MM.1S (cell line): ENCODE data around the gene MISP.

ENCODE experiments used
- DNase-seq: peaks from one replicate; pipeline ENCODE4 v3.0.0-alpha.2; 2015
- H2AFZ ChIP-seq: fragments of 300-600 bp; sonication (generic); 2 replicates; pipeline ENCODE4 v1.6.0; 2016; ENCODE audit warnings: antibody characterized with exemption, low read length
- H3F3A ChIP-seq: fragments of 300-600 bp; sonication (generic); 2 replicates; pipeline ENCODE4 v1.6.1; 2016; ENCODE audit warnings: mild to moderate bottlenecking, antibody characterized with exemption, low read length, moderate library complexity, mixed read lengths; ENCODE audit not compliant: insufficient read depth
- H3K27ac ChIP-seq: fragments of 300-600 bp; sonication (generic); 2 replicates; pipeline ENCODE4 v1.5.1; 2016; ENCODE audit warnings: mild to moderate bottlenecking, low read length
- H3K27me3 ChIP-seq: fragments of 300-600 bp; sonication (generic); replicated peaks from 2 replicates; pipeline ENCODE4 v1.6.0; 2016; ENCODE audit warnings: low read length; ENCODE audit not compliant: insufficient read depth
- H3K36me3 ChIP-seq: fragments of 300-600 bp; sonication (generic); replicated peaks from 2 replicates; pipeline ENCODE4 v1.6.1; 2016; ENCODE audit warnings: mild to moderate bottlenecking, low read length, mixed read lengths; ENCODE audit not compliant: insufficient read depth
- H3K4me1 ChIP-seq: fragments of 300-600 bp; sonication (generic); 2 replicates; pipeline ENCODE4 v1.6.1; 2016; ENCODE audit warnings: low read length, mixed read lengths
- H3K4me2 ChIP-seq: fragments of 300-600 bp; sonication (generic); 2 replicates; pipeline ENCODE4 v1.6.0; 2016; ENCODE audit warnings: low read depth, low read length
- H3K4me3 ChIP-seq: fragments of 300-600 bp; sonication (generic); 2 replicates; pipeline ENCODE4 v1.5.1; 2016; ENCODE audit warnings: low read length, mixed read lengths
- H3K79me2 ChIP-seq: fragments of 300-600 bp; sonication (generic); 2 replicates; pipeline ENCODE4 v1.6.1; 2016; ENCODE audit warnings: mixed run types, low read length, mixed read lengths
- H3K9ac ChIP-seq: fragments of 300-600 bp; sonication (generic); 2 replicates; pipeline ENCODE4 v1.6.1; 2016; ENCODE audit warnings: low read length, mixed read lengths
- H3K9me2 ChIP-seq: fragments of 300-600 bp; sonication (generic); replicated peaks from 2 replicates; pipeline ENCODE4 v1.6.1; 2016; ENCODE audit warnings: mild to moderate bottlenecking, low read length, mixed read lengths; ENCODE audit not compliant: insufficient read depth
- H3K9me3 ChIP-seq: fragments of 300-600 bp; sonication (generic); replicated peaks from 2 replicates; pipeline ENCODE4 v1.6.1; 2016; ENCODE audit warnings: mild to moderate bottlenecking, low read length, mixed read lengths; ENCODE audit not compliant: insufficient read depth
- H4K20me1 ChIP-seq: fragments of 300-600 bp; sonication (generic); 2 replicates; pipeline ENCODE4 v1.6.1; 2016; ENCODE audit warnings: mild to moderate bottlenecking, low read length, moderate library complexity, mixed read lengths; ENCODE audit not compliant: insufficient read depth
- CTCF ChIP-seq: fragments of 300-600 bp; sonication (generic); IDR thresholded peaks from 2 replicates; pipeline ENCODE4 v1.5.1; 2016; ENCODE audit warnings: antibody characterized with exemption, low read length, mixed read lengths
- EZH2 ChIP-seq: fragments of 300-600 bp; sonication (generic); optimal IDR thresholded peaks from 2 replicates; pipeline ENCODE3; 2017; ENCODE audit warnings: low read depth, mild to moderate bottlenecking, antibody characterized with exemption, low read length, mixed read lengths
- EZH2phosphoT487 ChIP-seq: fragments of 300-600 bp; sonication (generic); IDR thresholded peaks from 2 replicates; pipeline ENCODE4 v1.6.1; 2018; ENCODE audit warnings: antibody characterized with exemption, low read length

The MISP gene

DNA sequence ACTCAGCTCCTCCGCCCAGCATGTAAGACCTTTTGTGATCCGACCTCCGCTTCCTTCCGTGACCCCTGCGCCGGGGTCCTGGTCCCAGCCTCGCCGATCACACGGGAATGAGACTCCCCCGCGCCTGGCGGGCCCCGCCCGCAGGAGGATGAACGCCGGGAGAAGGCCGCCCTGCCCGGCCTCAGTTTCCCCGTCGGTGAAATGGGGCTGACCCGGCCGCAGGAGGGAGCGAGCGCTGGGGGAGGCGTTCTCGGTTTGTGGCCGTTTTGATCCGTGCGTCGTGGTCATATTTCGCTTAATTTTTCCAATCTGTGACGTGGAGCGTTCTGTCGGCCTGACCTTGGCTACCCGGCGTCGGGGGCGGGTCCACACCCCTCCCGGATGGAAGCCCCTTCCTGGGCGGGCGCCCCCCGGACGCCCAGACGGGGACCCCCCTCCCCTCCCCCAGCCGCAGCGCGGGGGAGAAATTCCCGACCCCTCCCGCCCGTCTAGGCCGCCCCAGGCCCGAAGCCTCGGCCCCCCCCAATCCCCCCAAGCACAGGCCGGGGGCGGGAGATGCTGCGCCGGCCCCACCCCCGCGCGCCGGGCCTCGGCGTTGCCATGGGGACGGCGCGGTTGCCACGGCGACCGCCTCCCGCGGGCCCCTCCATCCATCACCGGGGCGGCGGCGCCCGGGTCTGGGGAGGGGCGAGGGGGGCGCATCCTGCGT, 31.1 kb upstream of the MISP start:
- H3K4me3 ChIP-seq, result no peak overlapping the region
- no peaks in the 10 kb centered on the region for H3K9me3 ChIP-seq
- H3K36me3 ChIP-seq, result no peaks in the 10 kb centered on the region
- no peak overlapping the region for H2AFZ ChIP-seq
- H3K27ac ChIP-seq, result no peak overlapping the region
- no peaks in the 10 kb centered on the region for H3K4me1 ChIP-seq
- TF ChIP-seq CTCF (no peak), EZH2 (no peak), EZH2phosphoT487 (no peak)
- no peaks in the 10 kb centered on the region for H3F3A ChIP-seq
- H4K20me1 ChIP-seq, result no peaks in the 10 kb centered on the region
- no peaks in the 10 kb centered on the region for H3K79me2 ChIP-seq
- H3K9me2 ChIP-seq, result no peaks in the 10 kb centered on the region
- no peak overlapping the region for H3K9ac ChIP-seq
- peaks cover 91% of the 10 kb centered on the region for H3K27me3 ChIP-seq
- no peak for DNase-seq
- no peak overlapping the region for H3K4me2 ChIP-seq

GRCh38 chr19:720345-721160, 30.4 kb upstream of the MISP start:
- Histone ChIP-seq H3K27ac (no peak overlapping the region), H3K27me3 (peaks cover 91% of the 10 kb centered on the region), H3K4me1 (no peaks in the 10 kb centered on the region), H4K20me1 (no peaks in the 10 kb centered on the region), H3K79me2 (no peaks in the 10 kb centered on the region), H3F3A (no peaks in the 10 kb centered on the region), H3K4me3 (no peak overlapping the region), H2AFZ (no peak overlapping the region), H3K9me3 (no peaks in the 10 kb centered on the region), H3K36me3 (no peaks in the 10 kb centered on the region), H3K4me2 (no peak overlapping the region), H3K9ac (no peak overlapping the region), H3K9me2 (no peaks in the 10 kb centered on the region)
- TF ChIP-seq EZH2, result peak; percentile 69
- no peak for TF ChIP-seq CTCF
- no peak for TF ChIP-seq EZH2phosphoT487
- DNase-seq, result no peak

GRCh38 chr19:722553-723101, 28.3 kb upstream of the MISP start:
- Histone ChIP-seq H3K36me3 (no peaks in the 10 kb centered on the region), H3K9me2 (no peaks in the 10 kb centered on the region), H3K9ac (no peak overlapping the region), H3K4me1 (no peaks in the 10 kb centered on the region), H2AFZ (no peak overlapping the region), H3K27me3 (peaks cover 90% of the 10 kb centered on the region), H3F3A (no peaks in the 10 kb centered on the region), H3K4me2 (no peak overlapping the region; the same call in 1 of the 2 replicates), H3K27ac (no peak overlapping the region), H3K79me2 (no peaks in the 10 kb centered on the region), H3K4me3 (no peak overlapping the region), H3K9me3 (no peaks in the 10 kb centered on the region), H4K20me1 (no peaks in the 10 kb centered on the region)
- TF ChIP-seq EZH2phosphoT487 (no peak), EZH2 (no peak), CTCF (no peak)
- DNase-seq, result no peak
